Muscle of back (tissue), 13 donors: ENCODE measurements around the gene NDUFA5. TPM values are rescaled to one million over a fixed set of nuclear protein-coding genes. Genes with fewer than 3 reads are reported as not detected.

ENCODE experiments used
- DNase-seq, 3 donors: peaks; one replicate each; pipeline versions ENCODE4 v3.0.0 to v3.0.0-alpha.2; 2013
- long read RNA-seq, 9 donors: transcript quantifications; one replicate each; lab custom pipeline, GENCODE V29; 2026
- polyA plus RNA-seq, 10 donors: library from polyadenylated mRNA; unstranded; fragments of 120-200 nt; gene quantifications; one replicate each; pipeline ENCODE4 v1.2.1, GENCODE V29; 2013; ENCODE audit not compliant: insufficient read length in 10 of 10

The NDUFA5 gene
- polyA plus RNA-seq: 100 to 1,000 TPM; 109 to 144 (median 131) TPM
- long read RNA-seq, donor 1, transcript NDUFA5-201 (5 exons, 1,901 nt): major isoform, 53 of 94 reads
- long read RNA-seq, donor 1, transcript NDUFA5-202 (4 exons, 1,360 nt): minor isoform, 29 of 94 reads
- long read RNA-seq, donor 1, partial matches to known transcripts: 6 of 94 reads
- long read RNA-seq, donor 1, other reads (novel, unspliced or antisense): 0 of 94 reads
- long read RNA-seq, donor 2, transcript NDUFA5-201 (5 exons, 1,901 nt): major isoform, 67 of 107 reads
- long read RNA-seq, donor 2, transcript NDUFA5-202 (4 exons, 1,360 nt): minor isoform, 24 of 107 reads
- long read RNA-seq, donor 2, partial matches to known transcripts: 6 of 107 reads
- long read RNA-seq, donor 2, other reads (novel, unspliced or antisense): 0 of 107 reads
- long read RNA-seq, donor 3: 0 reads
- long read RNA-seq, donor 4, transcript NDUFA5-202 (4 exons, 1,360 nt): major isoform, 55 of 112 reads
- long read RNA-seq, donor 4, transcript NDUFA5-201 (5 exons, 1,901 nt): minor isoform, 49 of 112 reads
- long read RNA-seq, donor 4, partial matches to known transcripts: 0 of 112 reads
- long read RNA-seq, donor 4, other reads (novel, unspliced or antisense): 0 of 112 reads
- long read RNA-seq, donor 5, transcript NDUFA5-202 (4 exons, 1,360 nt): minor isoform, 27 of 92 reads
- long read RNA-seq, donor 5, transcript NDUFA5-201 (5 exons, 1,901 nt): major isoform, 58 of 92 reads
- long read RNA-seq, donor 5, transcript NDUFA5-211 (4 exons, 1,504 nt): minor isoform, 5 of 92 reads
- long read RNA-seq, donor 5, partial matches to known transcripts: 0 of 92 reads
- long read RNA-seq, donor 5, other reads (novel, unspliced or antisense): 0 of 92 reads
- long read RNA-seq, donor 6, transcript NDUFA5-201 (5 exons, 1,901 nt): minor isoform, 56 of 131 reads
- long read RNA-seq, donor 6, transcript NDUFA5-202 (4 exons, 1,360 nt): major isoform, 58 of 131 reads
- long read RNA-seq, donor 6, partial matches to known transcripts: 8 of 131 reads
- long read RNA-seq, donor 6, other reads (novel, unspliced or antisense): 0 of 131 reads
- long read RNA-seq, donor 7, transcript NDUFA5-202 (4 exons, 1,360 nt): minor isoform, 26 of 70 reads
- long read RNA-seq, donor 7, transcript NDUFA5-201 (5 exons, 1,901 nt): major isoform, 39 of 70 reads
- long read RNA-seq, donor 7, partial matches to known transcripts: 0 of 70 reads
- long read RNA-seq, donor 7, other reads (novel, unspliced or antisense): 0 of 70 reads
- long read RNA-seq, donor 8, transcript NDUFA5-201 (5 exons, 1,901 nt): minor isoform, 27 of 69 reads
- long read RNA-seq, donor 8, transcript NDUFA5-202 (4 exons, 1,360 nt): major isoform, 32 of 69 reads
- long read RNA-seq, donor 8, partial matches to known transcripts: 5 of 69 reads
- long read RNA-seq, donor 8, other reads (novel, unspliced or antisense): 0 of 69 reads
- long read RNA-seq, donor 9, transcript NDUFA5-201 (5 exons, 1,901 nt): major isoform, 7 of 13 reads
- long read RNA-seq, donor 9, transcript NDUFA5-202 (4 exons, 1,360 nt): minor isoform, 6 of 13 reads
- long read RNA-seq, donor 9, partial matches to known transcripts: 0 of 13 reads
- long read RNA-seq, donor 9, other reads (novel, unspliced or antisense): 0 of 13 reads

DNA sequence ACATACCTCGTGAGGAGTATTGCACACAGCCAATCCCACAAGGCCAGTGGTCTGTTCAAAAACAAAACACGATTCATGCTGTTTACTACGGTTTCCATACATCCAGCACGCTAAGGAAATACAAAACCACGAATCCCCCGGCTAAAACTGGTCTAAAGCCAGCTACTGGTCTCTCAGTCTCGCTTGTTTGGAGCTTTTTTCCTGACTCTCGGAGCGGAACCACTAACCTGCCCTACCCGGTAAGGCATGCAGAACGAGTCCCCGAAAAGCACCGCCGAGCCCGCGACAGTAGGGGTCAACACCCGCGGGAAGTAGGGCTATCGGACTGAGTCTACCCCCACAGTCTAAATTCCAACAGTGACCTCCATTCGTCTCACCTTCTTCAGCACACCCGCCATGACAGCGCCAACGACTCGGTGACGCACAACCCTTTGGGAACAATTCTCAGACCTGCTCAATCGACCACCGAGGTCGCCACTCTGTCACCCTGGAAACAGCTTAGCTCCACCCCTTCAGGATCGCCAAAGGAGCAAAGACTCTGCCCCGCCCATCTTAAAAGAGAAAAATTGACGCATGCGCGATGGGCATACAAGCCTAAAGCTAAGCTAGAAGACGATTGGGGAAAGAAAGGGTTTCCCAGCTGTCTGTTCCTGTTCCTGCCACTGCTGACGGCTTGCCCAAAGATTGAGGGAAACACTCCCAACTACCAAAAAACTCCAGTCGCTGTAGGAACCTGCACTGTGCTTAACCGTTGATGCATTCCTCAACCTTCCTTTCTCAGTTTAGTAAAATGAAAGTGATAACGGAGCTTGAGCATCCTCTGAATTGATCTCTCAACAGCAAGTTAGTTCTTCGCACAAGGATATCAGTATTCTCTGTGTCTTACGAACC lies at the start of gene NDUFA5:
NDUFA5 (minus strand) TSS at position 421 of the 891 bp plus-strand sequence; CDS start at position 398, 23 bp downstream.
- DNase-seq: peak; percentile 99 to 100 (median 99)

DNA sequence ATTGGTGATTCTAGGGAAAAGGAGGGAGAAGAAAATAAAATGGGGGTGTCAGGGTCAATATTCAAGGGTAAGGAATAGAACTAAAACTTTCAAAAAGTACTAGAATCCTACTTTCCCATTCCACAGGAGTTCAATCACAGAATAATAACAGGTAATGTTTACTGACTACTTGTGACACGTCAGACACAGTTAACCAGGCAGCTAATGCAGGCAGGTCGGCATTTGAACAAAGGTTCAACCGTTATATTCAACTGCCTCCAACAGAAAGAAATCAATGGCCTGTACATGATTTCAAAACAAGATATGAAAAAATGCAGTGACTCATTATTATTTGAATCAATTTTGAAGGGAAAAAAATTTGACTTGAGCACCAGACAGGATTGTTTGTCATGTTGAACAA lies 47.1 kb upstream of the NDUFA5 start:
- DNase-seq: no peak

GRCh38 chr7:123602648-123603047 lies 45.0 kb upstream of the NDUFA5 start:
- DNase-seq: no peak

- DNase-seq: peak; percentile 9 to 55 (median 33)
Observed at GRCh38 chr7:123601530-123601929, 43.9 kb upstream of the NDUFA5 start, which contains the start of gene ASB15. Gene ASB15 (plus strand): TSS chr7:123601821. CDS start chr7:123614503, 12,682 bp downstream.

DNA sequence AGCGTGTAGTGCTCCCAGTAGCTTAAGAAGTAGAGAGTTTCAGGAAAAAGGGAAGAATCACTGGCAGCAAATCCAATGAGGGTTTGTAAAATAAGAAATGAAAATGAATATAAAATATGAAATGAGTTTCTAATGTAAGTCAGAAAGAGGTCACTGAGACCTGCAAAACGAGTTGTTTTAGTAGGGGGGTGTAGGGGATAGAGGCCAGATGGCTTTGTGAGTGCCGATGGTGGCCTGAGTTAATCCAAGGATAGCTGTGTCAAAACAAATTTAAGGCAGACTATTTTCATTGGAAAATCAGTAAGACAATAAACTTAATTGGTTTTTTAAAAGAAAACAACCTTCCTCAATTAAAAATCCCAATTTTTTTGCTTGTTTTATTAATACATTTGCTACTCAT lies 43.3 kb upstream of the NDUFA5 start:
- no peak for DNase-seq

DNA sequence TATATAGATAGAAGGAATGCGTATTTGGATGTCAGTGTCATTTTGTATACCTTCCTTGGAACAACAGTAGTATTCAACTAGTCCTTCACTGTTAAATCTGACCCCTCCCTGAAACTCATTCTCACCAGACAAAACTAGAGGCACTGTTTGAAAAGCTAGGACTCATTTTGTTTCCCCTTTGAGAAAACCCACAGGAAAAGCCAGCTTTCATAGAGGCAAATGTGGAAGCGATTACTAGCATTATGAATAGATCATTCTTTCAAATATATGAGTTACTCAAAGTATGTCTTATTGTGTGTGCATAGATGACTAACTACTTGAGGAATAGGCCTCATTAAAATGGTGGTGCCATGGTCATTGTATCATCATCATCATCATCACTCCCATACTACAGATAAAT lies 42.1 kb upstream of the NDUFA5 start:
- DNase-seq: no peak

- no peak for DNase-seq
Observed at GRCh38 chr7:123598657-123599056, 41.0 kb upstream of the NDUFA5 start.

GRCh38 chr7:123594813-123595241 lies 37.2 kb upstream of the NDUFA5 start:
- no peak for DNase-seq

- no peak for DNase-seq
Observed at GRCh38 chr7:123588376-123588775, 30.8 kb upstream of the NDUFA5 start.

GRCh38 chr7:123583821-123584220 lies 26.2 kb upstream of the NDUFA5 start:
- no peak for DNase-seq

- no peak for DNase-seq
Observed at GRCh38 chr7:123581162-123581459, 23.5 kb upstream of the NDUFA5 start.

- DNase-seq: peak in 1 of 3 donors; percentile 26
Observed at GRCh38 chr7:123580406-123581161, 23.0 kb upstream of the NDUFA5 start.

- DNase-seq: no peak
Observed at GRCh38 chr7:123579416-123579815, 21.8 kb upstream of the NDUFA5 start.

- no peak for DNase-seq
Observed at GRCh38 chr7:123573896-123574467, 16.4 kb upstream of the NDUFA5 start.

- DNase-seq: no peak
Observed at GRCh38 chr7:123573341-123573740, 15.7 kb upstream of the NDUFA5 start.

- no peak for DNase-seq
Observed at GRCh38 chr7:123571684-123572083, 14.1 kb upstream of the NDUFA5 start.

DNA sequence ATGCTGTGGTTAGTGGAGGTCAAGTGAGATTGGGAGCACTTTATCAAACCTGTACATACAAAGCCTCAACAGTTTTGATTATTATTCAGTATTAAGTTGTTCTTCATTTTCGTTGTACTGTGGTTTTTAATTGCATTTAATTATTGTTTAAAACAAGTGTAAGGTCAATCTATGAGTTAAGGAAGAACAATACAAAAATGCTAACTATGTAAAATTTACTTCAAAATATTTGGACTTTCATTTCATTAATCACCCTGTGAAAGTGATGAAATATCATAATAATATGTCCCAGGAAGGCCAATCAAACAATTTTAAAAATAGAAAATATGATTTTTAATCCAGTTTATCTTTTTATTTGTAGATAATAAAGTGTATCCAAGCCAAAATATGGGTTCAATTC lies 13.6 kb upstream of the NDUFA5 start:
- no peak for DNase-seq

- DNase-seq: no peak
Observed at GRCh38 chr7:123570390-123571182, 13.0 kb upstream of the NDUFA5 start.
